ENCODE measurements around the gene ERC2.

ERC2 gene

GRCh38 chr3:55692957-55693558 is 775.2 kb downstream of the ERC2 start:
- TF ChIP-seq, protein P1, sequence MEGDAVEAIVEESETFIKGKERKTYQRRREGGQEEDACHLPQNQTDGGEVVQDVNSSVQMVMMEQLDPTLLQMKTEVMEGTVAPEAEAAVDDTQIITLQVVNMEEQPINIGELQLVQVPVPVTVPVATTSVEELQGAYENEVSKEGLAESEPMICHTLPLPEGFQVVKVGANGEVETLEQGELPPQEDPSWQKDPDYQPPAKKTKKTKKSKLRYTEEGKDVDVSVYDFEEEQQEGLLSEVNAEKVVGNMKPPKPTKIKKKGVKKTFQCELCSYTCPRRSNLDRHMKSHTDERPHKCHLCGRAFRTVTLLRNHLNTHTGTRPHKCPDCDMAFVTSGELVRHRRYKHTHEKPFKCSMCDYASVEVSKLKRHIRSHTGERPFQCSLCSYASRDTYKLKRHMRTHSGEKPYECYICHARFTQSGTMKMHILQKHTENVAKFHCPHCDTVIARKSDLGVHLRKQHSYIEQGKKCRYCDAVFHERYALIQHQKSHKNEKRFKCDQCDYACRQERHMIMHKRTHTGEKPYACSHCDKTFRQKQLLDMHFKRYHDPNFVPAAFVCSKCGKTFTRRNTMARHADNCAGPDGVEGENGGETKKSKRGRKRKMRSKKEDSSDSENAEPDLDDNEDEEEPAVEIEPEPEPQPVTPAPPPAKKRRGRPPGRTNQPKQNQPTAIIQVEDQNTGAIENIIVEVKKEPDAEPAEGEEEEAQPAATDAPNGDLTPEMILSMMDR (conservative IDR thresholded peaks at IDR 0.05; ENCODE audit: low read length) = no peak
- H3K4me3 ChIP-seq (ENCODE audit: low read length) = no peak overlapping the region
- peak; percentile 47 for DNase-seq (ENCODE audit: low read depth)

DNA sequence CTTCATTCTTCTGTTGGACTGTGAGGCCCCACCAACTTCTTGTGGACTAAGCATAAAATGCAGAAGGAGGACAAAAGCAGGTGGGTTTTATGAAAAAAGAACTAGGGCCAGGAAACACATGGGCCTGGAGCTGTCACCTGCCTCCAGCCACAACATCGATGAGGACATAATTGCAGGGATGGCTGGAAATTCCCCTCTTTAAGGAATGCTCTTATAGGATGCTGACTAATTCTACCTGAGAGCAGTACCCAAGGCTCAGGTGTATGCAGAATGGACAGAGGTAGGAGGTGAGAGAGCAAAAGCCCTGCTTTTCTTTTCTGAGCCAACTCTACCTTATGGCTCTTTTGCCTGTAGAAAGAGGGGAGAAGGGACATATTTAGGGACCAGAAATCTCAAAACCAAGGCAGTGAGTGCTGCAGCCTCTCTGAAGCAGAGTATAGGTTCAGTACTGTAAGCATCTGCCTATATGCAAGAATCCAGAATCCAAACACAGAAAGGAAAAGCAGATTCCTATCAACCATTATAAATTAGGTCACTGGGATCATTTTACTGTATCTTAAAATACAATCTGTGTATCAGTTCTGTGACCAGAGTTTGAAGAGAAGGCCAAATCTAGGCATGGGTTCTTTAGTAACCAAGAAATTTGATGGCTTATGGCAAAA is 775.8 kb downstream of the ERC2 start:
- no peak overlapping the region for H3K4me3 ChIP-seq (ENCODE audit: low read length)
- TF ChIP-seq, protein P1 (conservative IDR thresholded peaks at IDR 0.05; ENCODE audit: low read length) = no peak
- no peak for DNase-seq (ENCODE audit: low read depth)

DNA sequence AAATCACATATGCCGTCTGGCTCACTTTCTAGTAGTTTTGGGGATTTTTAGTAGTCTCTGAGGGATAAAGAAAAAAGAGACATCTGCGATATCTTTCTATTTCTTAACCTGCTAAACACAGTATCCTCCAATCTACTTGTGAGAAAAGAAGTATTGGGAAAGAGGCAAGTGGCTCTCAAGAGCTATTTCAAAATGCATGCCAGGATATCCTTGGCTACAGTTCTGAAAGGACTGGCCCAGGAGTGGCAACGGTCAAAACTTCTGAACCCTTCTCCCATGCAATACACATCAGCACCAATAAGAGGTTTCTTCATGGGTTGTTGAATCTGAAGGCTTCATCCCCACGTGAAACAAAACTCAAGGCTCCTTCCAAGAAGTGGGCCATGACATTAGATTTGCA is 777.1 kb downstream of the ERC2 start:
- H3K4me3 ChIP-seq (ENCODE audit: low read length) = no peak overlapping the region
- TF ChIP-seq, protein P1 (conservative IDR thresholded peaks at IDR 0.05; ENCODE audit: low read length) = no peak
- DNase-seq (ENCODE audit: low read depth) = no peak

DNA sequence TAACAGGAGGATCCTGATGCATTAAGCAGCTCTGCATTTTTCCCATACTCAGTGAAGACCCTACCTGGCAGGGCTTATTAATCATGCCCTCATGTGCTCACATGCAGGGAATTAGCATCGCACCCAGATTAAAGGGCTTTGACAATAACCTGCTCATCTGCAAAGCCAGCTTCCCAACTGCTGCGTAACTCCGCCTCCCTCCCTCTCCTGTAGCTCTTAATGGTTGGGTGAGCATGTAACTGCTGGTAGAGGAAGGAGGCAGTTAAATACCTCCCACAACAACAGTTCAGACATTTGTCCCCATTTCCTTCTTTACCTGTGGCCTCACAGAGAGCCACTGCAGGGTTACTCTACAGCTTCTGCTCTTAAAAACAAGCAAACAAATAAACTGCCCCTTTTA is 777.5 kb downstream of the ERC2 start:
- TF ChIP-seq, protein P1 (conservative IDR thresholded peaks at IDR 0.05; ENCODE audit: low read length) = no peak
- no peak for DNase-seq (ENCODE audit: low read depth)
- no peak overlapping the region for H3K4me3 ChIP-seq (ENCODE audit: low read length)

DNA sequence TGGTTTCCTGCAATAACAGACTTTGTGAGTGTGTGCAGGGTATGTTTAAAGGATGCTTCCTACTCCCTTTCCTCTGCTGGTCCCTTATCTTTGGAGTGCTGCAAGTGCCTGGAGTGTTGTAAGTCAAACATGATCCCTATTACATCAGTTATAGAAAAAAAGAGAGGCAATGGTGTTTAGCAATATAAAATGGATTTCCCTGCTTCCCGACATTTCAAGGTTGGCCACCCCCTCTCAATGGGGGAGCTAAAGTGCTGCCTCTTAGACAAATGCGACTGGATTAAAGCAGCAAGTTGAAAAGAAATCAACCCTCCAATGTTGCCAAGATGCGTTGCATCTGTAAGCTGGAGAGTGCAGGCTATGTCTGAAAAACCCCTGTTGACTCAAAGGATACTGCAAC is 778.1 kb downstream of the ERC2 start:
- H3K4me3 ChIP-seq (ENCODE audit: low read length) = no peak overlapping the region
- TF ChIP-seq, protein P1 (conservative IDR thresholded peaks at IDR 0.05; ENCODE audit: low read length) = no peak
- DNase-seq (ENCODE audit: low read depth) = no peak

DNA sequence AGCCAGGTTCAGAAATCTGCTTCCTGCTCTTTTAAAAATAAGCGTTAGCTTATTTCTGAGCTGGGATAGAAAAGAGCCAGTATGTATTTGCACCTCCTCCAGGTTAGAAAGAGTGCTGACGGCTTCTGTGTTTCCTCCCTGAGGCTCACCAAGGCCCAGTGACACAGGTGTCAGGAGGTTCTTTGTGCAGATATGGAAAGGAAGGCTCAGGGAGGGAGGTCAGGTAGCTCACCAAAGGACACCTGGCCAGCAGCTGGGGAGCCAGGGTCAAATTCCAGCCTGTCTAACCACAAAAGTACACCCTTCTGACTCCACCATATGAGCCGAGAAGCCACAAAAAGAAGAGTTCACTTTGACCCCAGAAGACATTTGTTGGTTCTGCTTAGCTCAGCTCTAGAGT is 780.1 kb downstream of the ERC2 start:
- H3K4me3 ChIP-seq (ENCODE audit: low read length) = no peak overlapping the region
- DNase-seq (ENCODE audit: low read depth) = no peak
- TF ChIP-seq, protein P1 (conservative IDR thresholded peaks at IDR 0.05; ENCODE audit: low read length) = no peak

DNA sequence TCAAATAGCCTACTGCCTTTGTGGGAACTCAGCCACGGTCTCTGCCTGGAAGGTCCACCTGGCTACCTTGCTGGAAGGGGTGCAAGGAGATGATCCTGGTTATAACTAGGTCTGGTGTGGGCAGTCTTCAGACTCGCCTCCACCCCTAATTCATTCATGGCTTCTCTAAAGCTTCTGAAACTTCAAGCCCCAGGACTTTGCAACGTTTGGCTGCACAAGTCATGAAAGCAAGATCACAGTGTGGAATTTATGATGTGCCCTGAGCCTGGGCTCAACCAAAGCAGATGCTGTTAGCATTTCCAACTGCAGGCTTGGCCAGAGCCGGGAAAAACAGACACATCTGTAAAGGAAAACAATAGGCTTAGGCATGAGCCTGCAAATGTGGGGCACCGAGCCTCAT is 780.7 kb downstream of the ERC2 start:
- no peak for DNase-seq (ENCODE audit: low read depth)
- TF ChIP-seq, protein P1 (conservative IDR thresholded peaks at IDR 0.05; ENCODE audit: low read length) = no peak
- H3K4me3 ChIP-seq (ENCODE audit: low read length) = no peak overlapping the region
